ENCODE data around the gene AUTS2. TPM values are rescaled to one million over a fixed set of nuclear protein-coding genes. Genes with fewer than 3 reads are reported as not detected.

AUTS2 gene
- total and polyA plus RNA-seq, 2 experiments from 2014 or later, result 32.0 to 91.0 TPM

- no peak for TF ChIP-seq ETS1 (IDR thresholded peaks at IDR 0.05)
- TF ChIP-seq ZNF114 (CRISPR knock-in tag; IDR thresholded peaks at IDR 0.05), result no peak
Observed at GRCh38 chr7:69808391-69808790, 210.1 kb downstream of the AUTS2 start (continued).

- Histone ChIP-seq H4K20me1 (replicated peaks; ENCODE audit: insufficient read depth) (no peaks in the 10 kb centered on the region), H3F3A (replicated peaks; ENCODE audit: low read depth) (no peaks in the 10 kb centered on the region), H3K36me3 (ENCODE audit: insufficient read depth) (no peaks in the 10 kb centered on the region), H3K4me1 (ENCODE audit: insufficient read depth) (peaks cover 19% of the 10 kb centered on the region), H3K27me3 (ENCODE audit: insufficient read depth) (no peaks in the 10 kb centered on the region), H2AFZ (no peak overlapping the region), H3K79me2 (replicated peaks; ENCODE audit: insufficient read depth) (no peaks in the 10 kb centered on the region), H3K4me3 (no peak overlapping the region), H3K27ac (ENCODE audit: low read depth) (no peak overlapping the region), H3K9me2 (ENCODE audit: insufficient read depth) (0 out of 2 replicates have a peak, but pooled peaks cover 3% of the 10 kb centered on the region), H3K4me2 (no peak overlapping the region)
- Mint-ChIP-seq H3K4me1 (peaks cover 19% of the 10 kb centered on the region), H3K9me3 (no peaks in the 10 kb centered on the region), H3K36me3 (ENCODE audit: low read depth) (no peaks in the 10 kb centered on the region), H3K4me3 (no peak overlapping the region), H3K27ac (no peak overlapping the region), H3K27me3 (ENCODE audit: insufficient read depth, low read depth, poor library complexity) (peaks cover 3% of the 10 kb centered on the region)
- DNase-seq (ENCODE audit: low spot score), result no peak
- no peak for TF ChIP-seq JUNB (IDR thresholded peaks at IDR 0.05; ENCODE audit: unreplicated experiment)
- TF ChIP-seq ZNF114 (CRISPR knock-in tag; IDR thresholded peaks at IDR 0.05), result no peak
- TF ChIP-seq REST (IDR thresholded peaks at IDR 0.05; ENCODE audit: unreplicated experiment), result no peak
- no peak for TF ChIP-seq ZNF462 (CRISPR knock-in tag; IDR thresholded peaks at IDR 0.05)
- TF ChIP-seq POLR2AphosphoS5 (IDR thresholded peaks at IDR 0.05; ENCODE audit: low read depth), result no peak
- no peak for TF ChIP-seq ZNF331 (CRISPR knock-in tag; IDR thresholded peaks at IDR 0.05; ENCODE audit: low read depth)
- no peak for TF ChIP-seq CREB1 (CRISPR knock-in tag; IDR thresholded peaks at IDR 0.05; ENCODE audit: low read depth)
- TF ChIP-seq CTCF (conservative IDR thresholded peaks at IDR 0.05; ENCODE audit: low read depth in 2 of 2), result no peak
- no peak for ATAC-seq
Observed at GRCh38 chr7:69811476-69812308, 213.4 kb downstream of the AUTS2 start.

All from GM23338 (cell line).